ENCODE results near the gene WDR37.

GRCh38 chr10:1086787-1087186 is 30.6 kb downstream of the WDR37 start:
- no peak for TF ChIP-seq CTCF (IDR thresholded peaks at IDR 0.05)
- no peak for TF ChIP-seq EZH2 (IDR thresholded peaks at IDR 0.05; ENCODE audit: borderline replicate concordance, insufficient read depth, low read depth, low read length, poor library complexity, severe bottlenecking)

All from B cell (primary cell).